SW480 (cell line): ENCODE data around the gene PRPF40B.

Experiments
- DNase-seq: peaks from one replicate; pipeline ENCODE4 v3.0.0-alpha.2; 2016; ENCODE audit warnings: low spot score

The PRPF40B gene

GRCh38 chr12:49635656-49636055, 12.3 kb downstream of the PRPF40B start:
- no peak for DNase-seq

- no peak for DNase-seq
Observed at GRCh38 chr12:49636574-49636973, 13.2 kb downstream of the PRPF40B start.

GRCh38 chr12:49636979-49637755, 13.8 kb downstream of the PRPF40B start:
- peak; percentile 68 for DNase-seq

- no peak for DNase-seq
Observed at GRCh38 chr12:49641748-49642369, 18.5 kb downstream of the PRPF40B start.

GRCh38 chr12:49642370-49642802, 19.0 kb downstream of the PRPF40B start:
- no peak for DNase-seq

- DNase-seq, result no peak
Observed at GRCh38 chr12:49643135-49643534, 19.8 kb downstream of the PRPF40B start.

- no peak for DNase-seq
Observed at GRCh38 chr12:49643961-49644619, 20.7 kb downstream of the PRPF40B start.

- peak; percentile 60 for DNase-seq
Observed at GRCh38 chr12:49644620-49644994, 21.2 kb downstream of the PRPF40B start.

GRCh38 chr12:49645146-49646039, 22.0 kb downstream of the PRPF40B start:
- no peak for DNase-seq

- no peak for DNase-seq
Observed at GRCh38 chr12:49646331-49646830, 23.0 kb downstream of the PRPF40B start.

GRCh38 chr12:49646871-49647654, 23.7 kb downstream of the PRPF40B start:
- DNase-seq, result peak; percentile 41

GRCh38 chr12:49647827-49648711, 24.7 kb downstream of the PRPF40B start:
- peak; percentile 27 for DNase-seq

- DNase-seq, result no peak
Observed at GRCh38 chr12:49648712-49649003, 25.3 kb downstream of the PRPF40B start.

GRCh38 chr12:49649445-49649844, 26.1 kb downstream of the PRPF40B start:
- DNase-seq, result no peak

GRCh38 chr12:49649892-49650291, 26.5 kb downstream of the PRPF40B start:
- no peak for DNase-seq

- no peak for DNase-seq
Observed at GRCh38 chr12:49651855-49652254, 28.5 kb downstream of the PRPF40B start.

GRCh38 chr12:49652921-49653520, 29.7 kb downstream of the PRPF40B start:
- no peak for DNase-seq

GRCh38 chr12:49654715-49655114, 31.4 kb downstream of the PRPF40B start:
- DNase-seq, result no peak

- DNase-seq, result no peak
Observed at GRCh38 chr12:49655595-49656236, 32.4 kb downstream of the PRPF40B start.
